IPS-20b (cell line): Measurements from ENCODE around the gene VWA8.
"Not testable (repeated sequence)": the region's sequence is repeated elsewhere in the genome, so short reads cannot be mapped to it uniquely, and the experiment has no call there.

Experiments used
- H3K27ac ChIP-seq: one replicate; pipeline ENCODE4 v1.5.1; 2013; ENCODE audit warnings: low read length
- H3K27me3 ChIP-seq: 2 replicates; pipeline ENCODE4 v1.6.1; 2013; ENCODE audit warnings: mild to moderate bottlenecking, low read length, inconsistent platforms; ENCODE audit not compliant: insufficient read depth
- H3K36me3 ChIP-seq: 2 replicates; pipeline ENCODE4 v1.6.1; 2013; ENCODE audit warnings: low read depth, mild to moderate bottlenecking, inconsistent platforms, low read length, moderate library complexity; ENCODE audit not compliant: insufficient read depth
- H3K4me1 ChIP-seq: 2 replicates; pipeline ENCODE4 v1.6.1; 2013; ENCODE audit warnings: mild to moderate bottlenecking, control low read depth, inconsistent platforms, low read length, moderate library complexity; ENCODE audit not compliant: insufficient read depth
- H3K4me3 ChIP-seq: 2 replicates; pipeline ENCODE4 v1.5.1; 2013; ENCODE audit warnings: mild to moderate bottlenecking, low read length, inconsistent platforms
- H3K9ac ChIP-seq: 2 replicates; pipeline ENCODE4 v1.6.1; 2013; ENCODE audit warnings: low read depth, mild to moderate bottlenecking, inconsistent platforms, low read length, moderate library complexity
- H3K9me3 ChIP-seq: 2 replicates; pipeline ENCODE4 v1.6.1; 2013; ENCODE audit warnings: mild to moderate bottlenecking, low read depth, low read length, inconsistent platforms; ENCODE audit not compliant: insufficient read depth

The VWA8 gene

DNA sequence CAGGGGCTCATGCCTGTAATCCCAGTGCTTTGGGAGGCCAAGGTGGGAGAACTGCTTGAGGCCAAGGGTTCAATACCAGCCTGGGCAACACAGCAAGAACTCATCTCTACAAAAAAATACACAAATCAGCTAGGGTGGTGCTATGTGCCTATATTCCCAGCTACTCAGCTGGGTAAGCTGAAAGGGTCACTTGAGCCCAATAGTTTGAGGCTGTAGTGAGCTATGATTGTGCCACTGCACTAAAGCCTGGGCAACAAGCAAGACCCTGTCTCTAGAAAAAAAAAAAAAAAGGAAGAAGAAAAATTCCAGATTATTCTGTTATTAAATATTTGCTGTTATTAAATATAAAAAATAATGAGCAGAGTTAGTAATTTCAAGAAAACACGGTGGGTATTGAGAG lies 372.5 kb downstream of the VWA8 start:
- Histone ChIP-seq H3K4me3 (no peak overlapping the region), H3K4me1 (0 out of 2 replicates have a peak, but pooled peaks cover 2% of the 10 kb centered on the region), H3K9ac (no peak overlapping the region), H3K27me3 (no peaks in the 10 kb centered on the region), H3K9me3 (no peaks in the 10 kb centered on the region), H3K27ac (no peak overlapping the region), H3K36me3 (0 out of 2 replicates have a peak, but pooled peaks cover 6% of the 10 kb centered on the region)

DNA sequence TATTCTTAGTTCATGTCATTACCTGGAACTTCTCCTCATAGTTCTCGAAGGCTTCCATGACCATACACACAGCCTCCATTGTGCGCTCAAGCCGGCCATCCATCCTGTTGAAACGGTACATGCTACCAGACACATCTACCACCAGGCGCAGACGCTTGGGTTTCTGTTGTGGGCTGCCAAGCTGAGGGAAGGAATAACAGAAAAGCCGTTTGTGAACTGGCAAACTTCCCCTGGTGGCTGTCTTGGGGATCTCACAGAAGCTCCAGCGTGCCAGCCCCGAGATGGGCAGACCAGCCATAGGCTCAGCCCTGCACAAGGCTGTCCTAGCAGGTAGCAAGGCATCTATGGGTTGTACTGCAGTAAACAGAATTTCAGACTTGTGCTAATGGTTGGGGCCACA lies 373.4 kb downstream of the VWA8 start:
- Histone ChIP-seq H3K4me3 (no peak overlapping the region), H3K9me3 (no peaks in the 10 kb centered on the region), H3K36me3 (0 out of 2 replicates have a peak, but pooled peaks cover 6% of the 10 kb centered on the region), H3K9ac (no peak overlapping the region), H3K4me1 (0 out of 2 replicates have a peak, but pooled peaks cover 2% of the 10 kb centered on the region), H3K27me3 (no peaks in the 10 kb centered on the region), H3K27ac (no peak overlapping the region)

DNA sequence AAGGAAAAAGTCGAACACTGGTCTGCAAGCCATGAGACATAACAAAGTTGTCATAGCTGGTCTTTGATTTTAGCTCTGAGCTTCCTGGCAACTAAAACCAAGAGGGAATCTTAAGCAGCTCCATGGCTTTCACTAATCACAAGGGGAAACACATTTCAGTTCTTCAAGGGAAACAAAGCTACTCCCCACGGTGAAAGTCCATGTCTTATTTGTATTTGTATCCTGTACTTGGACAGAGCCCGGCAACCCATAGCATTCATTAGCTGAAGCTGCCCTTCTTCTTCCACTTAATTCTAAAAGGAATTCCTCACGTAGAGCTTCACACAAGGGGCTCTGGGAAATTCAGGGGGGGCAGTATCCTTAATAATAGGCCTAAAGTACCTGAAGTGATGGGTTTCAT lies 374.7 kb downstream of the VWA8 start:
- Histone ChIP-seq H3K9me3 (no peaks in the 10 kb centered on the region), H3K36me3 (0 out of 2 replicates have a peak, but pooled peaks cover 6% of the 10 kb centered on the region), H3K9ac (no peak overlapping the region), H3K4me1 (0 out of 2 replicates have a peak, but pooled peaks cover 2% of the 10 kb centered on the region), H3K27me3 (no peaks in the 10 kb centered on the region), H3K4me3 (no peak overlapping the region), H3K27ac (no peak overlapping the region)

DNA sequence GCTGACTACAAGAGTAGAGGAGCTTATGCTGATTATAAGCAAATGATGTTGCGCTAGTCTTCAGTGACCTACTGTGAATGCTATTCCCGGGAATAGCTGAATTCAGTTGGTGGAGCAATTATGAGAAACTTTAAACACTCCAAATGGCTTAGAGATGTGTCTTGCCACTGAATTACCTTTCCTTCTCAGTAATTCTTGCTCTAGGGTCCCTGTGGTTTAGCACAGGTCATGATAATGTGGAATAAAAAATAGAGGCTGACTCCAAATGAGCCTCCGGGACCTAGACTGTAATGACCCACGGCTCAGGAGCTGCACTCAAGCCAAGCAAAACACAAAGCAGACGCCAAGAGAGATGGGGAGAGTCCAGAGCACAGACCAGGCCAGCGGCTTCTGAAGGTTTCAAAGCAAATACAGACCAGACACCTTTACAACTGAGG lies 378.9 kb downstream of the VWA8 start:
- no peak overlapping the region for H3K4me3 ChIP-seq
- H3K27me3 ChIP-seq: no peaks in the 10 kb centered on the region

GRCh38 chr13:41580345-41580744 lies 380.6 kb downstream of the VWA8 start:
- Histone ChIP-seq H3K9me3 (no peaks in the 10 kb centered on the region), H3K27ac (no peak overlapping the region), H3K27me3 (no peaks in the 10 kb centered on the region), H3K9ac (no peak overlapping the region), H3K4me1 (no peaks in the 10 kb centered on the region), H3K36me3 (no peaks in the 10 kb centered on the region), H3K4me3 (no peak overlapping the region)

More for the DNA sequence above, 378.9 kb downstream of the VWA8 start:
- Histone ChIP-seq H3K9me3 (no peaks in the 10 kb centered on the region), H3K9ac (no peak overlapping the region), H3K4me1 (no peaks in the 10 kb centered on the region), H3K36me3 (no peaks in the 10 kb centered on the region), H3K27ac (no peak overlapping the region)

DNA sequence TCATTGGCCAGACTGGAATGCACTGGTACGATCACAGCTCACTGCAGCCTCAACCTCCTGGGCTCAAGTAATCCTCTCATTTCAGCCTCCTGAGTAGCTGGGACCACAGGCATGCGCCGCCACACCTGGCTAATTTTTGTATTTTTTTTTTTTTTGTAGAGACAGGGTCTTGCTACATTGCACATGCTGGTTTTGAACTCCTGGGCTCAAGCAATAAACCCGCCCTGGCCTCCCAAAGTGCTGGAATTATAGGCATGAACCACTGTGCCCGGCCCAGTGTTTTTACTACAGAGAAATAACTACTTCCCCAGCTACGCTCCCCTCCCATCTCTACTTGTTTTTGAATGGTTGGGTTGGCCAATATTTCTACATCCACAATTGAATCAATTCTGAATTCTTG lies 381.0 kb downstream of the VWA8 start:
- Histone ChIP-seq H3K4me3 (no peak overlapping the region), H3K36me3 (no peaks in the 10 kb centered on the region; the same call in 1 of the 2 replicates), H3K9me3 (no peaks in the 10 kb centered on the region), H3K27me3 (no peaks in the 10 kb centered on the region), H3K4me1 (no peaks in the 10 kb centered on the region), H3K27ac (no peak overlapping the region), H3K9ac (no peak overlapping the region)

DNA sequence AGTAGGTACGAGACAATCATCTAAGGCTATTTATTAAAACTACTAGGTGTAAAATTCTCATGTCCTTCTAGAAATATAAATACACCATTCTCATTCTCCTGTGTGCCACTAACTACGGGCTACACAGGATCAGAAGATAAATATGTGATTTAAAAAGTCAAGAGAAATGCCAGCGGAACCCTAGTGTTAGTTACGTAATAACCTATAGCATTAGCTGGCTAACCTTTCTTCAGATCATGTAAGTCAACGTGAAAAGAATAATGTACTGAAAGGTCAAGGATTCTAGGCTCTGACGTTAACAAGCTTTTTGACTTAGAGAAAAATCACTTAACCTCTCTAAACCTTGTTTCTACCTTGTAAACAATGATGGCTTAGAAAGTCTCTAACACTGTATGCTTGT lies 381.7 kb downstream of the VWA8 start:
- H3K27ac ChIP-seq: no peak overlapping the region
- no peaks in the 10 kb centered on the region; the same call in 1 of the 2 replicates for H3K36me3 ChIP-seq
- no peak overlapping the region for H3K4me3 ChIP-seq
- H3K27me3 ChIP-seq: no peaks in the 10 kb centered on the region
- H3K9me3 ChIP-seq: no peaks in the 10 kb centered on the region
- no peaks in the 10 kb centered on the region for H3K4me1 ChIP-seq
- no peak overlapping the region for H3K9ac ChIP-seq

DNA sequence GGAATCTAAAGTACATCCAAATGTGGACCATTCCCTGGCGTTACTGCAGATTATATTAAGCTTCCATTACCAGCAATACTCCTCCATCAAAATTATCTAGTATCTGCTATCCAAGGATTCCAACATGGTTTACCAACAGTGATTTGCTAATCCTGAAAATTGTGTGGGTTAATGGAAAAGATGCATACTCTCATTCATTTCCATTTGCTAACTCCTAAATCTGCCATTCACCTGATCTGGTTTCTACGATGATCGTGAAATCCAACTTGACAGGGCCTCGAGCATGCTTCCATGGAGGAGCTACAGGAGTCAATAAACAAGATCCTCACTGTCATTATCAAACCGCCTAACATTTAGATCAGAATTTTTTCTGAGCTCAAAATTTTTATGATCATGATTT lies 382.5 kb downstream of the VWA8 start:
- no peak overlapping the region for H3K27ac ChIP-seq
- no peak overlapping the region for H3K9ac ChIP-seq
- H3K9me3 ChIP-seq: no peaks in the 10 kb centered on the region
- no peaks in the 10 kb centered on the region; the same call in 1 of the 2 replicates for H3K36me3 ChIP-seq
- H3K27me3 ChIP-seq: no peaks in the 10 kb centered on the region
- no peaks in the 10 kb centered on the region for H3K4me1 ChIP-seq
- H3K4me3 ChIP-seq: no peak overlapping the region

- H3K9ac ChIP-seq: no peak overlapping the region
- no peaks in the 10 kb centered on the region; the same call in 1 of the 2 replicates for H3K36me3 ChIP-seq
- no peaks in the 10 kb centered on the region for H3K4me1 ChIP-seq
- no peak overlapping the region for H3K4me3 ChIP-seq
- no peaks in the 10 kb centered on the region for H3K27me3 ChIP-seq
- H3K9me3 ChIP-seq: no peaks in the 10 kb centered on the region
- H3K27ac ChIP-seq: no peak overlapping the region
Measured at GRCh38 chr13:41577436-41577835, 383.5 kb downstream of the VWA8 start.

DNA sequence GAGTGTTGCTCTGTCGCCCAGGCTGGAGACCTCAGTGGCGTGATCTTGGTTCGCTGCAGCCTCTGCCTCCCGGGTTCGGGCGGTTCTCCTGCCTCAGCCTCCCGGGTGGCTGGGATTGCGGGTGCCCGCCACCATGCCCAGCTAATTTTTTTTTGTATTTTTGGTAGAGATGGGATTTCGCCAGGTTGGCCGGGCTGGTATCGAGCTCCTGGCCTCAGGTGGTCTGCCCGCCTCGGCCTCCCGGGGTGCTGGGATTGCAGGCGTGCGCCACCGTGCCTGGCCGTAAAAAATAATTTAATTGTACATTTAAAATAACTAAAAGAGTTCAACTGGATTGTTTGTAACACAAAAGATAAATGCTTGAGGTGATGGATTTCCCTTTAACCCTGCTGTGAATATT lies 387.3 kb downstream of the VWA8 start:
- H3K27ac ChIP-seq, H3K27me3 ChIP-seq, H3K4me1 ChIP-seq, H3K4me3 ChIP-seq, H3K9me3 ChIP-seq, H3K9ac ChIP-seq, H3K36me3 ChIP-seq: not testable (repeated sequence)

GRCh38 chr13:41571817-41572340 lies 389.0 kb downstream of the VWA8 start:
- H3K4me1 ChIP-seq, H3K9ac ChIP-seq, H3K36me3 ChIP-seq, H3K27me3 ChIP-seq, H3K4me3 ChIP-seq, H3K27ac ChIP-seq, H3K9me3 ChIP-seq: not testable (repeated sequence)

GRCh38 chr13:41568972-41569351 lies 391.9 kb downstream of the VWA8 start:
- H3K36me3 ChIP-seq: no peaks in the 10 kb centered on the region
- H3K9ac ChIP-seq: no peak overlapping the region
- H3K27me3 ChIP-seq: no peaks in the 10 kb centered on the region
- no peak overlapping the region for H3K4me3 ChIP-seq
- H3K9me3 ChIP-seq: no peaks in the 10 kb centered on the region
- no peaks in the 10 kb centered on the region; the same call in 1 of the 2 replicates for H3K4me1 ChIP-seq
- no peak overlapping the region for H3K27ac ChIP-seq
